Caki2 (cell line): Measurements from ENCODE around the gene SCTR. TPM values are rescaled to one million over a fixed set of nuclear protein-coding genes. Genes with fewer than 3 reads are reported as not detected.

Source experiments
- DNase-seq: peaks from one replicate; pipeline ENCODE4 v3.0.0-alpha.2; 2015; ENCODE audit warnings: low read depth
- in situ Hi-C: cut with HindIII; loops from 2 replicates; pipeline ENCODE4 v1.10.0; 2016; ENCODE audit warnings: low sequenced_read_pairs, low pct_unique_long_range_greater_than_20kb, mixed read lengths
- total RNA-seq: library from RNA; depleted of rRNA; stranded (reverse); fragments of >200 nt; shearing (Covaris generic); gene quantifications from 2 replicates; pipeline ENCODE4 v1.2.3, GENCODE V29; 2014; ENCODE audit warnings: low replicate concordance

The SCTR gene
- total RNA-seq, 1 experiment from 2014 or later = not detected

DNA sequence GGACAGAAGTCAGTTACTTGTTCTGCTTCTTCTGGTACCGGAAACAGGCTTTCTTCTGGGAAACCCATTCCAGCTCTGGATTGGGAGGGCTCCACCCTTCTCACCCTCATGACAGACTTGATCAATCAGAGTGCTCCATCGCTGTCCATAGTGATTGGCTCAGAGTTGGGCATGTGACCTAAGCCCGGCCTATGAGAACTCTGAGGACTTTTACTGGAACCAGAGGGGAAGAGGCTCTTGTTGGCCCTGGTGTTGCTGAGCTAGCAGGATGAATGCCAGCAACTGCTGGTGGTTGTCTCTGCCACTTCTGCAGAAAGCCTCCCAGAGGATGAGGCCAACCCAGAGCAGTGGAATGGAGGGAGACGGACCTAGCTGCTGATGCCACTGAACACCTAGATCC lies 59.3 kb downstream of the SCTR start:
- in situ Hi-C loops = no loop called here

DNA sequence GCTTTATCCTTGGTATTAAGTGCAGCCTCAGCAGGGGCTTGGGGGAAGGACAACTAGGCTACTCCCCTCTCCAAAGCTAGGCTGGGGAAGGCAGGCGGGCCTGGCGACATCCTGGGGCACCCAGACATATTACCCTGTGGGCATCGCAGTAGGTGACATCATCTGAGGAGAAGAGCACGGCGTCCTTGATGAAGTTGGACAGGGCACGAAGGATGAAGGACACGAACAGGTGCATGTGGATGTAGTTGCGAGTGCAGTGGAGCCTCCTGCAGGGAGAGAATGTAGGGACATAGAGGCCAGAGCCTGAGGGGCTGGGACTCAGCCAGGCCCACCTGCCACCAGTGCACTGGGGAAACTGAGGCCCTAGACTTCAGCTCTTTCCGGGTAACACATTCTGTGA lies 60.3 kb downstream of the SCTR start:
- in situ Hi-C loops = no loop called here

More for the DNA sequence above, 59.3 kb downstream of the SCTR start:
- no peak for DNase-seq

DNA sequence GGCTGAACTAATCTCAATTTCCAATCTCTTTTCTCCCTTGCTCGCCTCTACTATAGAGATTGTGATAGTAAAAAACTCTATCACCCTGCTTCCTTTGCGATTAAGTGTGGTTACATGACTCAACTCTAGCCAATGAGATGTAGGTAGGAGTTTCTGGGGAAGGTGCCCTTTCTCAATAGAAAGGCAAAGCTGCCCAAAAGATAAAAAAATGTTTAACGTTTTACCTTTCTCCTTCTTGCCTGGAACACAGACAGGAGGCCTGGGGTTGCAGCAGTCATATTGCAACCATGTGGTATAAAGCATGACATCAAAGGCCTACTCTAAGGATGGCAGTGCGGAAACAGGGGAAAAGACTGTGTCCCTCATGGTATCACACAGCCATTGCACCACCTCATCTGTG lies 61.1 kb downstream of the SCTR start:
- DNase-seq = no peak
- in situ Hi-C loops = no loop called here

More for the DNA sequence above, 60.3 kb downstream of the SCTR start:
- DNase-seq = no peak

DNA sequence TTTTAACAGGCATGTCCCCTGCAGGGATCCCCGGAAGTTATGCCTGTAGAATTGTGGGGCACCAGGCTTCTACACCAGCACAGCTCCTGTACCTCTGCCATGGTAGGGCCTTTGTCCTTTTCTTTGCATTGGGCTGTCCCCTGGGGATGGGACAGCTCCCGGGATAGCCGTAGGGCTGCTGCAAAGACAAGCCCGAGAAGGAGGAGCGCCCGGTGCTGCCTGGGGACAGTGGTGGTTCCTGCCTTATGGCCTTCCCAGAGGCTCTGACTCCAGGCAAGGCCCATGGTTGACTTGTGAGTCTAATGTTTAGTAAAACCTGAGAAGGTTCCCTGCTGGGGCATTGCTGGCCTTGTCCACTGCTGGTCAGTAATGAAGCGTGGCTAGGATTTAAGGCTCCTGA lies 61.7 kb downstream of the SCTR start:
- in situ Hi-C loops = no loop called here

DNA sequence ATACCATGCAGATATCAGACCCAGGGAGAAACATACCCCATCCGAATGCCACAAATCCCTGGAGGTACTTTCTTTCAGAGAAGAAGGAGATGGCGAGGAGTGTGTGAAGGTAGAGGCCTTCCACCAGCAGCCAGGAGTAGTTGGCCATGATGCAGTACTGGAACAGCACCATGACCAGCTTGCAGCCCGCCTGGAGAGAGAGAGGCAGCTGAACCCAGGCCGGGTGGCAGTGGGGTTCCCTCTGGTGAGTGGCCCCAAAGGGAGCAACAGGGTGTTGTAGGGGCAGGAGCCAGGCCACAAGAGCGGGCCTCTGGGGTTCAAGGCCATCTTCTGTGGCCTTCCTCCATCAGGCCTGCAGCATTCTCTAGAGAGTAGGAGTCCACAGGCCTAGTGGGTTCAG lies 62.5 kb downstream of the SCTR start:
- in situ Hi-C loops = no loop called here
- no peak for DNase-seq

More for the DNA sequence above, 61.7 kb downstream of the SCTR start:
- no peak for DNase-seq

DNA sequence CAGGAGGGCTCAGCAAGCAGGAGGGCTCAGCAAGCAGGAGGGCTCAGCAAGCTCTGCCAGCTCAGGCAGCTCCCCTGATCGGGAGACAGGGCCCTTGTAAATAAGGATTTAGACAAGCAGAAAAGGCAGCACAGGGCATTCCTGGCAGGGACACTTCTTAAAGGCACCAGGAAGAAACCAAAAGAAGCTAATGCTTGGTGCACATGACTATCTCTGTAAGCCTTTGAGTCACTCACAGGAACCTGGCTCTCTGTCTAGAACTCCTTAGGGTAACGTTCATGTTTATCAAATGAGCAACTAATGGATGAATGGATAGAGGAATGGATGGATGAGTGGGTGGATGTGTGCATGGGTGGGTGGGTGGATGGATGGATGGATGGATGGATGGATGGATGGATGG lies 64.2 kb downstream of the SCTR start:
- DNase-seq = no peak
- in situ Hi-C loops = no loop called here

DNA sequence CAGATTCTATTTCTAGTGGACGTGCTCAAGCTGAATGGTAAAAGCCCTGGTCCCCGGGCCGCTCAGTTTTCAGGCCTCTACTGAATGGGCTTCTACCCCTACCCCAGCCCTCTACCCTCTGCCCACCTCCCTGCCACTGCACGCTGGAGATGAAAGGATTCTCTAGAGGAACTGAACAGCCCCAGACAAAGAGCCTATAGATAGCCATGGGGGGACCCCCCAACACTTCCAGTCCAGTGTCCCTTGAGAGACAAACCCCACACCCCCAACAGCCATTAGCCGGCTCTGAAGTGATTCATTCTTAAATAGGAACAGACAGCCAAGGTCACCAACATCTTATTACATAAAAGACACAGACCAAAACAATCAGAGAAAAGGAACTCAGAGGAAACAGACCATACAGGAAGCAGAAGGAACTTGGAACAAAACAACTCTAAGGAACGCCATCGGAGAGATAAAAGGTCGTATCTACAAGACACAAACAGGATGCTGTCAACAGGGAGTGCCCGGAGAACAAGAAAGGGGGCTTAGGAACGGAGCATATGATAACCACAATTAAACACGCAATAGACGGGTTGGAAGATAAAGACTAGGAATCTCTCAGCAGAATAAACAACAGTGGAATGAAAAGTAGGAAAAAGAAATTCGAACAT lies 69.1 kb downstream of the SCTR start:
- in situ Hi-C loops = no loop called here
- DNase-seq = no peak

DNA sequence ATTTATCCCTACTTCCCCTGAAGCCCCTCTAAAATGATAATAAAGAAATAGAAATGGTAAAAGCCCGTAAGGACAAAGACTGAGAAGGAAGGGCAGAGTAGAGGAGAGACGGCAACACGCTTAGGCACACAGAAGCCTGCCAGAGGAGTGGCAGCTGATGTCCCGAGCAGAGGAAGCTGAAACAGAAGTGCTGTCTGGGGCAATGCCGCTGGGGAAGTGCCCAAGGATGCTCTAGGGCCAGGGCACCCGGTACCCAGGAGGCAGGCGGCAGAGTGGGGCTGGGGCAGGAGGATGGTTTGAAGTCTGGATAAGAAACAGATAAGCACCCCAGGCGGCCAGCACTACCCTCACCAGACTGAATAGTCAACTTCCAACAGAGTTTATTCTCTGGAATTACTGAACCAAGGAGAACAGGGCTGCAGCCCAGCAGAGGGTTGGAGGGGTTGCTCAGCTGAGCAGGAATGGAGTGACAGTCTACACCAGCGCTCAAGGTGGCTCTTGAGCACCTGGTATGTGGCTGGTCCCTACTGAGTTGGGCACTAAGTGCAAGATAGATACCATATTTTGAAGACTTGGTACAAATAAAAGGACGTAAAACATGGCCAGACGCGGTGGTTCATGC lies 70.2 kb downstream of the SCTR start:
- in situ Hi-C loops = no loop called here
- no peak for DNase-seq

DNA sequence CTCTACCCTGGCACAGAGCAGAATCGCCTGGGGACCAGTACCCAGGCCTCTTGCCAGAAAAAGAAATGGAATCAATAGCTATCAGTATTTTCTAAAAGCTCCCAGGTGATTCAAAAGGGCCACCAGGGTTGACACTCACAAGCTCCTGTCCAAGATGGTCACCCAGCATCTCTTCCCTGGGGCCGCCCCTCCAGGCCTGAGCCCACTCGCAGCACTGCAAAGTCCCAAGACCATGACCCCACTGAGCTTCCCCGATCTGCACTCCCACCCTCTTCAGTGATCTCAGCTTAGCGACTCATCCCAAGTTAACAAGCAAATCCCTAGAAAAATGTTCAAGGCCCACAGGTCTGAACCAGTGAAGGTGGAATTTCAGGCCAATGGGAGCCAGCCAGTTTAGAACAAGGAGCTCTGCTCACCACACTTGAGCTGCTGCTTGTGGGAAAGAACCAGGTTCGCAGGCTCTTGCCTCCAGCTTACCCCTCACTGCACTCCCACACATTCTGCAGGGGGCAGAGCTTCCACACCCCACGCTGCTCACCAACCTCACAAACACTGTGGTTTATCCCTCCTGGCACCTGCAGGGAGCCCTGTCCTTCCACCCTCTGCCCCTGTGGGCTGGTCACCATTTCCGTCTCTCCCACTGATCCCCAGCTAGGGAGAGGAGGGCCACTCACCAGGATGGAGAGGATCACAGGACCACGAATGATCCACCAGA lies 72.8 kb downstream of the SCTR start:
- no peak for DNase-seq
- in situ Hi-C loops = no loop called here

DNA sequence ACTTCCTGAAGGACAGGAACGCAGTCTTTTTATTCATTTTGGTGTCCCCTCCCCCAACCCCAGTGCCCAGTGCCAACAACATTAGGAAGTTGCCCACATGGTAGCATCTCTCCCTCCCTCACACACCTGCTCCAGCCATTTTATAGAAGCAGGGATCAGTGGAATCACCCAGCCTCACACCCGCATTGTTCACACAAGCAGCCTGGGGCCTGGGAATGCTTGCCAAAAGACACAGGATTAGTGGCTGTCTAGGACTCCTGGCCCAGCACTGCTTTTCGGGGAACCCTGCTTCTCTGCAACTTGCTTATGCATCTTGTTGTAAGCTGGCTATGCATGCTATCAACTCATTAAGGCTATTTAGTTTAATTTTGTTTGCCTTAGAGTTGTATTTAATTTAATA lies 74.8 kb downstream of the SCTR start:
- DNase-seq = no peak
- in situ Hi-C loops = no loop called here

DNA sequence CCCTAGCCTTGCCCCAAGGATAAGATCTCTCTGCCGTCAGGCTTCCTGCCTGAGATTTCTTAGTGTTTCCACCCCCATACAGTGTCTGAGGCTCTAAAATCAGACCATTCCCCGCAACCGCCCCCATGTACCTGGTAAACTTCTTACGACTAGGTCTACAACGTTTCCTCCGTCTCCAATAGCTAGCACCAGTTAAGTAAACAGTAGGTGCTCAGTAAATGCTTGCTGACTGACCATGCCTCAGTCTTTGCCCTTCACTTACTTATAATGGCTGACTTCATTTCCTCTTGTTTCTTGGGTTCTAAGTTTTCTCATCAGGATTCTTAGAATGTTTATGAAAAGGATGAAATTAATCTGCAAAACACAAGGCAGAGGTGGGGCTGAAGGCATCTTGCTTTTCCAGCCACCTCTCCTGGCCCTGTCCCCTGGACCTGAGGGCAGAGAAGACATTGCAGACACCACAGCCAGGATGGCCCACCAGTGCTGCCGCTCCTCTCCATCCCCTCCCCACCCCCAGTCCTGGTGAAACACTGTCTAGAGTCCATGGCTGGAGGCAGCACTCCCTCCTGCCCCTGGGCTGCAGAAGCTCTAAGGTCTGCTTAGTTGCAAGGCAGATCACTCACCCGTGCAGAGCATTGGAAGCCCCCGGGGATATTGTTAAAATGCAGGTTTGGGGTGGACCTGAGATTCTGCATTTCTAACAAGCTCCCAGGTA lies 75.7 kb downstream of the SCTR start:
- in situ Hi-C loops = no loop called here

DNA sequence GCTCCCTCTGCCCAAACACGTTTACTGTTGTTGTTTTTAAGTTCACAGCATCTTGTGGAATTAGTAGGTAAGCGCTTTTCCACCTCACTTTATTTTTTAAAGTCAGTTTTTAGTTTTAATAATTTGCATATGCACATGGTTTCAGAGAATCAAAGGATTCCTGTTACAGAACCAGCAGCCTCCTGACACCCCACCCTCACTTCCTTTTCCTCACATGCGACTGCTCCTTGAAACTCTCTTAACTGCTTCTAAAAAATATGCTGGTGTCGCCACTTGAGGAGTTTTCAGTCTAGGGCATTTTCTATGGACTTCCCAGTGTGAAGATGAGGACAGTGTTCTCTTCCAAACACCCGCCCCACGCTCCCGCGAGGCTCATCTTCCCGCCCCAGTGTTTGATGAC lies 78.2 kb downstream of the SCTR start:
- no peak for DNase-seq
- in situ Hi-C loops = no loop called here

More for the DNA sequence above, 75.7 kb downstream of the SCTR start:
- DNase-seq = no peak

DNA sequence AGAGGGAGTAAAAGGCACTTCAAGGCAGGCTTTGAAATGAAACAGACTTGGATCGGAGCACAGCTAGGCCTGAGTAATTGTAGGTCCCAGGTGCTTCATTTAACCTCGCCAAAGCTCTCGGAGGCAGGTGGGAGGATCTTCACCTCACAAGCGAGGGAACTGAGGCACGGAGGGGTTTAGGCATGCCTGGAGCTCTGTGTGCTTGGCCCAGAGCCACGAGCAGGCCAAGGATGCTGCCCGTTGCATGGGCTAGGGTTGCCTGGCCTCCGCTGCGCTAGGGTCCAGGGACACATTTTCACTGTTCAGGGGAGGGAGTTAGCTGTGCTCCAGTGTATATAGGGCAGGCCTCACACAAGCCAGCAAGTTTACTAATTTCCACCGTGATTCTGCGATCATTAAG lies 81.4 kb downstream of the SCTR start:
- in situ Hi-C loops = no loop called here
- DNase-seq = no peak

DNA sequence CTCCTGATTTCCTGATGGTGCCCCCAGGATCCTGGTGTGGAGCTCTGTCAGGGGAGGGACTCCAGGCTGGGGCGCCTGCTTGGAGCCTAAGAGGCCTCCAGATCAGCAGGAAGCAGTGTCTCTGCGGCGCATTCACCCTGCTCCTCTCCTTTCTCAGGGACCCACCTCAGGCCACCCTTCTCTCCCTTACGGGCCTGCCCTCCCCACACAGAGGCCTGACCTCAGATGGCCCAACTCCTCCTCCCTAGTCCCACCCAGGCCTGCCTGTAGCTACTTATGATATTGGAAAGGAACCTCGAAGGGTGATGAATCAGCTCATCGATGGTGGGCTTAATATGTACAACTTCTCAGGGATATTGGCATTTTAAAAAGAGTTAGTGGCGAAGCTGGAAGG lies 82.1 kb downstream of the SCTR start:
- no peak for DNase-seq
- in situ Hi-C loops = no loop called here

DNA sequence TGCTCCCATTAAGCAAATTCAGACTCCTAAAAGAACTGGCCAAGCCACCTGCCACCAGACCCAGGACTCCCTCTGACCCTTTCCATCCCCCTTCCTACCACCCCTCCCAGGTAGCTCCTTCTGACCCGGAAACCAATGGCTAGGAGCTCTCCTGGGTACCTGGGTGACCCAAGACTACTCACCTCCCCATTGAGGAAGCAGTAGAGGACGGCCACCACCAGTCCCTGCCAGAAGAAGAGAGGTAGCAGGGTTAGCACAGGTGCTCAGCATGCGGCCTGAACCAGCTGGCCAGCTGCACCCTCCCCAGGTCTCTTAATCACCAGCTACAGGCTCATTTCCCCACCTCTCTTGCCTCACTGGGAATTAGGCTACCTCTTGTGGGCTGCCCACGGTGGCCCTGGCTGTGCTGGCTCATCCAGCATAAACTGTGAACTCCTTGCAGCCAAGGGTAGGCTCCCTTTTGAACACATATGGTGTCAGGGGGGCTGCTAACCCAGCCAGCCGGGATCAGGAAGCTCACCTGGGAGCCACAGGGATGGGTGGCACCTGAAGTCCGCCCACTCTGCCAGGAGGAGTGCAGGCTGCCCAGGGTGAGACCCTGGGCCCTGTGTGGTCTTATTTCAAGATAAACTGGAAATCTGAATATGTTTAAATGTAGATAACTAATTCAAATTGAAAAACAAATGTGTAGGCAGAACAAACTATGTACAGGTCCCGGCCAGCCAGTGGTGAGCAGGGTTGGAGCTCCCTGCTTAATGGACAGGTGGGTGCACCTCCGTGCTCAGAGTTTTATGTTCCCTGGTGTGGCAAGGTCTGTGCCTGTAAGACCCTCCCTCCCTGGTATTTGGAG lies 82.7 kb downstream of the SCTR start:
- DNase-seq = no peak
- in situ Hi-C loops = no loop called here

DNA sequence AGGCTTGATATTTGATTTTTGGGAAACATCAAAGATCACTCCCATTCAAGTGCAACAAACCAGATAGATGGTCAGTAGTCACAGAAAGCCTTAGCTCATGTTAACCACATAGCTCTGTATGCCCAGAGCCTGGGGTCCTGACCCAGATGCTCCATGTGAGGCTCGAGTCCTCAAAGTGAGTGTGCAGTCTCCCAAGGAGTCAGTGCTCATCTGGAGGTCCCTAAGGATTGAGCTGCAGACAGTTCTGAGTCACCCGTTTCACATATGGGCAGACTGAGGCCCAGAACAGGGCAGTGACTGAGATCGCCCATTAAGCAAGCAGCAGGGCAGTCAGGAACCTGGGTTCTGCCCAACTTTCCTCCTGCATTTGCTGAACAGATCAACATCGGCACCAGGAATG lies 83.4 kb downstream of the SCTR start:
- no peak for DNase-seq
- in situ Hi-C loops = no loop called here

DNA sequence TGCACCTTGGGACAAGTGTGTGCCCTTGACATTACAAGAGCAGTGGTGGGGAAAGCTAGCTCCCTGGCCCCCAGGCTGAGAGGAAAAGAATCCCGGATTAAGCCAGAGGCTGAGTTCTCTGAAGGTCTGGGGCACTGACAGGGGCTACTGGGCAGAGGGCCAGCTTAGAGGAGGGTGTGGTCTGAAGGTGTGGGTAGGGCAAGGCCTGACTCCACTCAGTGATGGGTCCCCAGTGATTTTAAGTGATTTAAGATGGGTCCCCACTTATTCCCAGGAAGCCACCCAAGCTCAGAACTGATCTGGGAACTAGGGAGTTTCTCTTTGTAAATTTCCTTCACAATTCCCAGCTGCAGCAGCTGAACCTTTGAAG lies 83.8 kb downstream of the SCTR start:
- in situ Hi-C loops = no loop called here
- no peak for DNase-seq
